Keratinocyte (primary cell): ENCODE measurements around the gene SDR9C7. TPM values are rescaled to one million over a fixed set of nuclear protein-coding genes. Genes with fewer than 3 reads are reported as not detected.

Experiments used
- DNase-seq: peaks from one replicate; pipeline ENCODE4 v3.0.0-alpha.2; 2011; ENCODE audit warnings: low read depth, missing footprints, low spot score
- FAIRE-seq: peaks from 2 replicates; lab custom pipeline; 2011; peaks lifted over from hg19 to GRCh38; lab: Jason Lieb, UNC
- H2AFZ ChIP-seq: 2 replicates; pipeline ENCODE4 v1.6.0; 2012; ENCODE audit warnings: low read length, control low read depth, inconsistent platforms; ENCODE audit not compliant: control insufficient read depth
- H3K27ac ChIP-seq: 2 replicates; pipeline ENCODE4 v1.5.1; 2011; ENCODE audit warnings: low read length; ENCODE audit not compliant: control insufficient read depth, insufficient read depth
- H3K27me3 ChIP-seq: 3 replicates; pipeline ENCODE4 v1.6.0; 2011; ENCODE audit warnings: low read length; ENCODE audit not compliant: control insufficient read depth, insufficient read depth; ENCODE audit errors: extremely low read depth
- H3K36me3 ChIP-seq, 2 experiments: 2 replicates in 1 of 2; 3 replicates in 1 of 2; pipeline ENCODE4 v1.5.1; 2011; ENCODE audit warnings: low read length in 2 of 2, mild to moderate bottlenecking in 1 of 2; ENCODE audit not compliant: control insufficient read depth in 2 of 2, insufficient read depth in 2 of 2; ENCODE audit errors: extremely low read depth in 1 of 2
- H3K4me1 ChIP-seq: 3 replicates; pipeline ENCODE4 v1.5.1; 2011; ENCODE audit warnings: low read length; ENCODE audit not compliant: control insufficient read depth, insufficient read depth; ENCODE audit errors: extremely low read depth
- H3K4me2 ChIP-seq: 3 replicates; pipeline ENCODE4 v1.6.0; 2011; ENCODE audit warnings: low read depth, low read length; ENCODE audit not compliant: control insufficient read depth, insufficient read depth; ENCODE audit errors: extremely low read depth
- H3K4me3 ChIP-seq, 3 experiments: fragments of 200-600 bp in 1 of 3; sonication (generic) in 1 of 3; 2 replicates in 2 of 3; 3 replicates in 1 of 3; pipeline ENCODE4 v1.5.1; 2011 to 2016; ENCODE audit warnings: low read length in 3 of 3, mild to moderate bottlenecking in 3 of 3, control low read depth in 2 of 3, inconsistent platforms in 1 of 3, low read depth in 1 of 3, mixed read lengths in 1 of 3, mixed run types in 1 of 3, moderate library complexity in 1 of 3; ENCODE audit not compliant: control insufficient read depth in 2 of 3, insufficient read depth in 2 of 3; ENCODE audit errors: extremely low read depth in 1 of 3
- H3K79me2 ChIP-seq: 2 replicates; pipeline ENCODE4 v1.6.0; 2012; ENCODE audit warnings: low read length; ENCODE audit not compliant: control insufficient read depth, insufficient read depth
- H3K9ac ChIP-seq: 3 replicates; pipeline ENCODE4 v1.6.0; 2011; ENCODE audit warnings: low read length; ENCODE audit not compliant: control insufficient read depth, insufficient read depth; ENCODE audit errors: extremely low read depth
- H3K9me1 ChIP-seq: 3 replicates; pipeline ENCODE4 v1.6.0; 2011; ENCODE audit warnings: low read length; ENCODE audit not compliant: control insufficient read depth, insufficient read depth; ENCODE audit errors: extremely low read depth
- H3K9me3 ChIP-seq: 2 replicates; pipeline ENCODE4 v1.5.1; 2012; ENCODE audit warnings: low read depth, low read length; ENCODE audit not compliant: control insufficient read depth
- H4K20me1 ChIP-seq: 3 replicates; pipeline ENCODE4 v1.6.0; 2011; ENCODE audit warnings: low read length; ENCODE audit not compliant: control insufficient read depth, insufficient read depth; ENCODE audit errors: extremely low read depth
- EZH2 ChIP-seq: IDR thresholded peaks from one replicate; pipeline ENCODE4 v1.6.1; 2012; ENCODE audit warnings: inconsistent platforms, mild to moderate bottlenecking, low read length, moderate library complexity
- dilution Hi-C: fragments of 300-500 bp; cut with MboI; formaldehyde crosslinking; loops from one replicate; pipeline ENCODE4 v1.7.0; 2020; ENCODE audit warnings: low sequenced_read_pairs; ENCODE audit not compliant: extremely low pct_ligation_motif_present
- polyA plus RNA-seq, 5 experiments: library from polyadenylated mRNA; depleted of rRNA in 3 of 5; stranded (reverse) in 3 of 5; stranded (forward) in 1 of 5; unstranded in 1 of 5; fragments of >200 nt; gene quantifications; 1 replicate in 1 of 5; 2 replicates in 3 of 5; 3 replicates in 1 of 5; pipeline versions ENCODE4 v1.2.1 to v1.2.3, GENCODE V29; 2011 to 2012; ENCODE audit warnings: missing spikeins in 2 of 5, low read depth in 1 of 5, low replicate concordance in 1 of 5
- TF ChIP-seq, protein P1 (sequence below), 3 experiments: IDR thresholded peaks in 1 of 3; conservative IDR thresholded peaks in 1 of 3; optimal IDR thresholded peaks in 1 of 3; 2 replicates in 2 of 3; 3 replicates in 1 of 3; pipeline versions ENCODE3 to v1.5.1; 2011; ENCODE audit warnings: low read length in 3 of 3, mild to moderate bottlenecking in 3 of 3, moderate library complexity in 2 of 3, control low read depth in 1 of 3, inconsistent platforms in 1 of 3; ENCODE audit not compliant: insufficient read depth in 2 of 3; ENCODE audit errors: extremely low read depth in 1 of 3

The SDR9C7 gene
- polyA plus RNA-seq, 1 donor (not counting 4 experiments of a cell fraction or from before 2014, with no cell fraction given) = 1.3 TPM

DNA sequence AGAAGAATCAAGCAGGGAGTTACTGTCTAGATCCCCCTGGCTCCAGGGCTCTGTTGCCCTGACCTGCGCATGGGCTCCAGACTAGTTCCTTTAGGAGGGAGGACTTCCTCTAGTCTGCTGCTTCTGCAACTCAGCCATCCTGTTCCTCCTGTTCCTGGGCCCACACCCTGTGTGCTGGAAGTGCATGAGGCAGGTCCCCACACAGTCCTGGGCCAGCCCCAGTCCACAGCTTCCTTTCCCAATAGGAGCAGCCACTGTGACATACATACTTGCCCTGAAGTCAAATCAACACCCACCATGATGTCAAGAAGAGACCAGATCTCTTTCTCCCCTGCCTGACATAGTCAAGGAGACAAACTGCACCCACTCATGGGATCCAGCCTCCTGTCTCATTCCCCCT lies 1.3 kb downstream of the SDR9C7 start:
- H3K4me3 ChIP-seq = no peak overlapping the region
- peak overlapping the region; percentile 63 for H2AFZ ChIP-seq
- H3K27ac ChIP-seq = no peak overlapping the region
- no peaks in the 10 kb centered on the region for H3K79me2 ChIP-seq
- dilution Hi-C loops = no loop called here
- H3K9me1 ChIP-seq = no peaks in the 10 kb centered on the region
- no peaks in the 10 kb centered on the region for H4K20me1 ChIP-seq
- no peak for DNase-seq
- H3K36me3 ChIP-seq = no peaks in the 10 kb centered on the region
- no peak for TF ChIP-seq EZH2
- TF ChIP-seq, protein P1, sequence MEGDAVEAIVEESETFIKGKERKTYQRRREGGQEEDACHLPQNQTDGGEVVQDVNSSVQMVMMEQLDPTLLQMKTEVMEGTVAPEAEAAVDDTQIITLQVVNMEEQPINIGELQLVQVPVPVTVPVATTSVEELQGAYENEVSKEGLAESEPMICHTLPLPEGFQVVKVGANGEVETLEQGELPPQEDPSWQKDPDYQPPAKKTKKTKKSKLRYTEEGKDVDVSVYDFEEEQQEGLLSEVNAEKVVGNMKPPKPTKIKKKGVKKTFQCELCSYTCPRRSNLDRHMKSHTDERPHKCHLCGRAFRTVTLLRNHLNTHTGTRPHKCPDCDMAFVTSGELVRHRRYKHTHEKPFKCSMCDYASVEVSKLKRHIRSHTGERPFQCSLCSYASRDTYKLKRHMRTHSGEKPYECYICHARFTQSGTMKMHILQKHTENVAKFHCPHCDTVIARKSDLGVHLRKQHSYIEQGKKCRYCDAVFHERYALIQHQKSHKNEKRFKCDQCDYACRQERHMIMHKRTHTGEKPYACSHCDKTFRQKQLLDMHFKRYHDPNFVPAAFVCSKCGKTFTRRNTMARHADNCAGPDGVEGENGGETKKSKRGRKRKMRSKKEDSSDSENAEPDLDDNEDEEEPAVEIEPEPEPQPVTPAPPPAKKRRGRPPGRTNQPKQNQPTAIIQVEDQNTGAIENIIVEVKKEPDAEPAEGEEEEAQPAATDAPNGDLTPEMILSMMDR (optimal IDR thresholded peaks at IDR 0.05 in 1 of 3, IDR thresholded peaks at IDR 0.05 in 1 of 3, conservative IDR thresholded peaks at IDR 0.05 in 1 of 3; ENCODE audit: extremely low read depth in 1 of 3, insufficient read depth in 2 of 3, low read length in 3 of 3) = no peak
- peaks cover 25% of the 10 kb centered on the region for H3K4me1 ChIP-seq
- FAIRE-seq = peak; percentile 29
- H3K9ac ChIP-seq = no peak overlapping the region
- H3K27me3 ChIP-seq = no peaks in the 10 kb centered on the region
- H3K4me2 ChIP-seq = peak overlapping the region; percentile 27
- H3K9me3 ChIP-seq = no peaks in the 10 kb centered on the region

DNA sequence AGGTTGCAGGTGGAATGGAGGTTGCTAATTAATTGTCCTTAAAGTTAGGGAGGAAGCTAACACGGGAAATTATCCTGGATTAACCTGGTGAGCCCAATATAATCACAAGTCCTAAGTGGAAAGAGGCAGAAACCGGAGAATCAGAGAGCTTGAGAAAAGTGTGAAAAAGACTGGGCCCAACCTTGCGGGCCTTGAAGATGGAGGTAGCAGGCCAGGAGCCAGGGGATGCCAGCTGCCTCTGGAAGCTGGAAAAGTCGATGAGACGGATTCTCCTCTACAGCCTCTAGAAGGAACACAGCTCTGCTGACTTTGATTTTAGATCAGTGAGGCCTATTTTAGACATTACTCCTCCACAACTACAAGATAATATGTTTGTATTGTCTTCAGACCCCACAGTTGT lies 2.1 kb downstream of the SDR9C7 start:
- Histone ChIP-seq H3K4me2 (no peak overlapping the region), H2AFZ (no peak overlapping the region), H4K20me1 (no peaks in the 10 kb centered on the region), H3K4me3 (no peak overlapping the region), H3K27ac (no peak overlapping the region), H3K79me2 (no peaks in the 10 kb centered on the region), H3K9me1 (no peaks in the 10 kb centered on the region), H3K4me1 (peaks cover 25% of the 10 kb centered on the region), H3K27me3 (no peaks in the 10 kb centered on the region), H3K36me3 (no peaks in the 10 kb centered on the region), H3K9ac (no peak overlapping the region), H3K9me3 (no peaks in the 10 kb centered on the region)
- dilution Hi-C loops = no loop called here
- DNase-seq (no peak), FAIRE-seq (no peak)
- TF ChIP-seq, protein P1 (optimal IDR thresholded peaks at IDR 0.05 in 1 of 3, IDR thresholded peaks at IDR 0.05 in 1 of 3, conservative IDR thresholded peaks at IDR 0.05 in 1 of 3; ENCODE audit: extremely low read depth in 1 of 3, insufficient read depth in 2 of 3, low read length in 3 of 3) = no peak
- no peak for TF ChIP-seq EZH2
